ENCODE data around the gene ANO3.

ANO3 gene

DNA sequence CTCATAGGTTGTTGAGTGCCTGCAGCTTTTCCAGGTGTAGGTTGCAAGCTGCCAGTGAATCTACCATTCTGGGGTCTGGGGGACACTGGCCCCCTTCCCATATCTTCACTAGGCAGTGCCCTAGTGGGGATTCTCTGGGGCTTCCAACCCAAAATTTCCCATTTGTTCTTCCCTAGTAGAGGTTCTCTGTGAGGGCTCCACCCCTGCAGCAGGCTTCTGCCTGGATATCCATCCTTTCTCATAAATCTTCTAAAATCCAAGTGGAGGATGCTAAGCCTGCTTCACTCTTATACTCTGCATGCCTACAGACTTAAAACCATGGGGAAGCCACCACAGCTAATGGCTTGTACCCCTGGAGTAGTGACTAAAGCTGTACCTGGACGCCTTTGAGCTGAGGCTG is 33.4 kb downstream of the ANO3 start:
- DNase-seq = no peak

DNA sequence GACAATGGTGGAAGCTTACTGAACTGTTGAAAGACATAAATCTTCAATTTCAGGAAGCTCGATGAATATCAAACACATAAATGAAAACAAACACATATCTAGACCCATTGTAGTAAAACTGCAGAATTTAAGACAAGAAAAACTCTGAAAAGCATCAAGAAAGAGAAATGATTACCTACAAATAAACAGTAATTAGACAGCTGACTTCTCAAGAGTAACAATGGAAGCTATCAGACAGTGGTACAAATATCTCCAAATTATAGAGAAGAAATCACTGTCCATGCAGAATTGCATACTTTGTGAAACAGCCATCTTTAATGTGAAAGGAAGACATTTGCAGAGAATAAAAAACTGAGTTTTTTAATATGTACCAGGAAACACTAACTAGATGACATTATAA is 45.7 kb downstream of the ANO3 start:
- DNase-seq = no peak

DNA sequence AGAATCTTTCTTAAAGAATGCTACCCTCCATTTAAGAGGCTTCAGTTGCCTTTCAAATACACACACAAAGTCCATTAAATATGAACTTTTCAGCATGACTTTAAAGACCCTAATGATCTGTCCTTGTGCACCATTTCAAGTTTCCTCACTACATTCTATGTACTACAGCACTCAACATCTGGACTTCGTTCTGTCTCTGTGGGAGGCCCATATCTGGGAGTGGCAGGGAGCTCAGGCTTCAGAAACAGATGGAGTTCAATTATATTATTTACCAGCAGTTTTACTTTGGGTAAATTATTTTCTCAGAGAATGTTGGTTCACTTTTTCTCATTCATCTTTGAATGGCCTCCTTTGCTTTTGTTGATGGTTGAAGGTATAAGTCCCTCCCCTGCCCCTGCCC is 67.4 kb downstream of the ANO3 start:
- no peak for DNase-seq

DNA sequence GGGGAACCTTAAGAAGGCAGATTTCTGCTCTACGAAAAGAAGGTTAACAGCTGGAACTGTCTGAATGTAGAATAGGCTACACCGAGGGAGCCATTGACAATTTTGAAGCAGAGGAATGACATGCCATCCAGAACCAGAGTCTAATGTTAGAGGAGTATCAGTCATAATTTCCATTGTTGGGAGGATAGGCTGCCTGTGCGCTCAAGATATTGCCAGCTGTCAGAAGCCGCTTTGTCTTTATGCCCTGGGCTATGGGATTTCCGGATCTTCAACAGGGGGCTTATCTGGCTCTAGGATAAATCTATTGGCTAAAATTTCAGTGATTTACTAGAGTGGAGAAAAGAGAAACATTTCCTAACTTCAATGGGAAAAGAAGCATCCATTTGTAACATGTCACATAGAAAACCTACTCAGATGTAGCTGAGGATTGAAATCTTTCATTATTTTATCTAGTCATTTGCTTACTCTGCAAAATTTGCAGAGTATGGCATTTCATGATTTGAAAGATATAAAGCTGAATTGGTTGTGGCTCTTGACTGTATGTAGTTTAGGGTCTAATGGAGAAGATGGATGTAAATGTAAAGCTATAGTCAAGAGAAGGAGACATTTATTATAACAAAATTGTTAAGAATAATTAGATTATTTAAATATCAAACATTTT is 78.9 kb downstream of the ANO3 start:
- no peak for DNase-seq

DNA sequence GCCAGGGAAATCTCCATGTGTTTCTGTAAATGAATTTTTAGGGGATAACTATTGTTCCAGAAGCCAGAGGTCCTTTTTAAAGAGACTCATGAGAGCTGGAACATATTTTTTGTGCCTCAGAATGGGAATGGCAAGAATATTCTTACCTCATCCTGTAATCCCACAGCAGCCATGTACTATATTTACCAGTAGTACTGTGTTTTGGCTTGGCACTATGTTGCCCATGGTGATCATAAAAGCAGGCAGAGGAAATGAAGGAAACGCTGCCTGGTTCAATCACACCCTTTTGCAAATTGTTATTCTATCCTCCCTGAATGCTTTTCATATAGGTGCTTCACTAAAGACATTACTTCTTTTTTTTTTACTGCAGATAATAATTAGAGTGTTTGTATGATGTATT is 81.0 kb downstream of the ANO3 start:
- no peak for DNase-seq

DNA sequence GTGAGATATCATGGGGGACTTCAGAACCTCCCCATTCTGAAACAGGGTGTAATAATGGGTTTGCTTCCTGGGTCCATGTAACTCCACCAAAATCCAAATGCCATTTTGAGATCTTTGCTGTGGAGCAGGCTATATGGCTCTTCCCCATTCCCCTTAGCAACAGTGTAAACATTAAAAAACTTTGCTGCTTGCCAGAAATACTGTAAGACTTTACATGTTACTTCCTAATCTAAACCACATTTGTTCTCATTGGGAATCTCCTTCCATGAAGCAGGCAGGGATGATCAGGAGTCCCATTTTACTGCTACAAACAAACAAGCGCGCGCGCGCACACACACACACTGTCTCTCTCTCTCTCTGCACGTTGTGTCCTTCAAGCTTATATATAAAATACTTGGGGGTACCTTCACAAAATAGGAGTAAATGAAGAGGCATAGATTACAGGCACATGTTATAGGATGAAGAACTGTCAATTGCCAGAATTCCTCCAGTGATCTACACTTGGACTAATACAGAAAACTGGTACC is 86.5 kb downstream of the ANO3 start:
- DNase-seq = no peak

DNA sequence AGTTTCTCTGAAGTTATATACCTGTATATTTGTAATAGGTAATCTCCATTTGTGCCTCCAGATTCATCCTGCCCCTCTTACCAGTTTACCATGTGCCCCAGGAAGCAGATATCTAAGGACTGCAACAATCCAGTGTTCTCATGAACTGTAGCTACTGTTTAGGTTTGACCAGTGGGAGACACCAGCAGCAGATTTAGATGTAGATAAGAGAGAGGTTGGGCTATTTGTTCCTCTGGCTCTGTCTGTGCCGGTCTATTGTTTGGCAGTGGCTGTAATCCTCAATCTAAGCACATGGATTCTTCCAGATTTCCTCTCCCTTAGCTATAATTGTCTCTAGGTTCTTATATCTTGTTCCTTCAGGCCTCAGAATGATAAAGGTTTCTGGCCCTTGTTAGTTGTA is 88.4 kb downstream of the ANO3 start:
- no peak for DNase-seq

DNA sequence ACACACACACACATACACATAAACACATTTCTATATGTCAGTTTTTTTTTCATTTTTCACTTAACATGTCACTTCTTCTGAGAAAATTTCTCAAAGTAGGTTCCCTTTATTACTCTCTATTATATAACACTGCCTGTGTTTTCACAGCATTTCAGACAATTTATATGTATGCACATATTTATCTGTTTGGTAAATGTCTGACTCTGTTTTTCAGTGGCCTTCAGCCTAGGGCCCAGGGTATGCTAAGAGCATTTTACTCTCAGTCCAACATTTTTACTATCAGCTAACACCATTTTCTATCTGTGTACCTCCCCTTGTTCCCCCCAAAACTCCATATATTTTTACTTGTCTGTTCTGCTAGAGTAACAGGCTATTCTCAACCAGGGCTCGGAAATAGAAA is 92.3 kb downstream of the ANO3 start:
- no peak for DNase-seq

DNA sequence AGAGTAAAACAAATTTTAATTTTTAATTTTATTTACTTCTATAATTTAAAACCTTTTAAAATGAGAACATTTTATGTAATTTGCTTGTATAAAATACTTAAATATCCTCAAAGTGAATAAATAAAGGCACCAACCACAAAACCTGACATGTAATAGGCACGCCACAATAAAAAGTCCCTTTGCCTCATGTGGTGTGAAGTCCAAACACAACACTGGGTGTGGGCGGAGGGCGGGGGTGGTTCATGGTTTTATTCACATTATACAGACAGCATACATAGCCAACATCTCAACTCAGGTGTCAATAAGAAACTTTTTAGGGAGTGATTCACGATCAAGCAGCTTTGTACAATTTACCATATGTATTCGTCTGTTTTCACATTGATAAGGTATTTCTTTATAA is 107.9 kb downstream of the ANO3 start:
- no peak for DNase-seq

DNA sequence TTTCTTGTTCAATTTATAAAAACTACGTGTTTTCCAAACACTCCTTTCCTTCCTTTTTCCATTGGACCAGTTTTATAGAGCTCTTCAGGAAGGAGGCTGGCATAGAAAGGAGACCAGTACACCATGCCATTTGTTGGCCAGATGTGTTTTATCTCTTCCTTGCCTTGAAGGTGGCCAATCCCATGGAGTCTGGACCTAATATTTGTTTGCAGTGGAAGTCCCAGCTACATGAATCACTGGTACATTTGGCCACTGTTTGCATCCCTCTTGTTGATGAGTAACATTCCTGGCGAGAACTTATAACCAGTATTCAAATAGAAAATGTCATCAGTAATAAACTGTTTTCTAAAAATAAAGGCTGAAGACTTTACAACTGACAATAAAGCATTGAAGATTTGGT is 110.2 kb downstream of the ANO3 start:
- no peak for DNase-seq

DNA sequence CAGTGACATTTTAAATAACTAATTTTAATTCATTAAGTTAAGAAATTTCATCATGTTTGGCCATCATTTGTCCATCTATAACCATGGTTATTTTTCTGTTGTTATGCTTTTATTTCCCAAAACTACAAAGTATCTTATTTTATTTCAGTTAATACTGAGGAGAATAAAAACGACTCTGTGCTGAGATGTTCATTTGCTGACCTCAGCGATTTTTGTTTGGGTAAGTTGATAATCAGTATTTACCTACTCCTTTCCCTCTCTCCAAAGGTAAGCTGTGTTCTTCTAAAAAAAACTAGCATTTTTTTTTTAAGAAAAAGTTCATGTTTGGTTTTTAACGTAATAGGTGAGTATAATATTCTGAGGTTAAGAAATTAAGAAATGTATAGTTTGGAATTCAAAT is 111.7 kb downstream of the ANO3 start:
- DNase-seq = no peak

DNA sequence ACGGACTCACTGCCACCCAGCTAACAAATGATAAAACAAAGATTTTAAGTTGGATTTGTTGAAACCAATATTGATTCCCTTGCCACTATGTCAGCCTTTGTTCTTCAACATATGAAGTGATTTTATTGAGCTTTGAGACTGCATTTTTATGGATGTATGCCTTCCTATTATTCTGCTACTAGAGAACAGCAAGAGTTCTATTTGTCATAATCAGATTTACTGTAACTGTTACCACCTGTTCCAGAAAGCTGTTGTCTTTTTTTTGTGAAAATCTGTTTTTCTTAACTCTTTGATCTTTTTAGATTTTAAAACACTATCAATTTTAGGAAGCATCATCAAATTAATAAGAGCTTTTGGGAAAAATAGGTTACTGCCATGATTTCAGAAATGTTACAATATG is 125.7 kb downstream of the ANO3 start:
- DNase-seq = no peak

DNA sequence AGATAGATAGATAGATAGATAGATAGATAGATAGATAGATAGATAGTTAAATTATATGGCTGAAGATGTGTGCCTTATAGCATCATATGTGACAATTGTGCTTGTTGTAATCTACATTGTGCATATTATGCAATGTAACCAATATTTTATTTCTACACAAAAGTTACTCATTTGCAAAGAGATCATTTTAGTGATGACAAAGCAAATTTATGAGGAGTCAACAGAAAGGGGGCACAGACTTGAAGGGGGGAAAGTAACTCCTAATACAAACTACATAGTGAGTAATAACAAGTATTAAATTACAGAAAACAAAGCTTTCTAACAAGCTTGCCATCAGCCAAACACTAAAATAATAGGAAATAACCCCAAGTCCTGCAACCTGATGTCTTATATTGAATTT is 133.3 kb downstream of the ANO3 start:
- DNase-seq = no peak

DNA sequence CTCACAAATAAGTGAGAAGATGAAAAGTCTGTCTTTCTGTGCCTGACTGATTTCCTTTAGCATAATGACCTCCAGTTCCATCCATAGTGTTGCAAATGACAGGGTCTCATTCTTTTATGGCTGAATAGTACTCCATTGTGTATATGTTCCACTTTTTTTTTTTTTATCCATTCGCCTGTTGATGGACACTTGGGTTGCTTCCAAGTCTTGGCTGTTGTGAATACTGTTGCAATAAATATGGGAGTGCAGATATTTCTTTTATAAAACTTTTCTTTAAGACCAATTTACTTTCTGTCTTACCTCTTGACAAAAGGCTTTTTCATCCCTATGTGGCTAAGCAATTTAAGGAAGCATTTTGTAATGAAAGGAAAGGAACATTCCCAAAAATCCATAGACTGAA is 135.6 kb downstream of the ANO3 start:
- DNase-seq = no peak

DNA sequence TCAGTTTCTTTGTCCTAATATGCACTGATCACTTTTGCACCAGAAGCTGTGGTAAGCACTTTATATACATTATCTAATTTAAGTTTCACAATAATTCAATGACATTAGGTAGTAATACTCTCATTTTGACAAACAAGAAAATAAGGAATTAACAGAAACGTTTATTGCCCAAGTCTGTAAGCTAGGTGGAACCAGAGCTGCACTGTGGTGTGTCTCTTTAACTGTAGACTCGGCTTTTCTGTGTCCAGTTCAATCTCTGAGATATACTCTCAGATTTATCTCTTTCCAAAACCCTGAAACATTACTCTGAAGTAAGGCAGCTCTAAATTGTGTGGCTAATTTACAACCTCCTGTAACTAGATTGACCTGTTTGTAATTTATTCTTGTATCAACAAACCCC is 139.1 kb downstream of the ANO3 start:
- no peak for DNase-seq

DNA sequence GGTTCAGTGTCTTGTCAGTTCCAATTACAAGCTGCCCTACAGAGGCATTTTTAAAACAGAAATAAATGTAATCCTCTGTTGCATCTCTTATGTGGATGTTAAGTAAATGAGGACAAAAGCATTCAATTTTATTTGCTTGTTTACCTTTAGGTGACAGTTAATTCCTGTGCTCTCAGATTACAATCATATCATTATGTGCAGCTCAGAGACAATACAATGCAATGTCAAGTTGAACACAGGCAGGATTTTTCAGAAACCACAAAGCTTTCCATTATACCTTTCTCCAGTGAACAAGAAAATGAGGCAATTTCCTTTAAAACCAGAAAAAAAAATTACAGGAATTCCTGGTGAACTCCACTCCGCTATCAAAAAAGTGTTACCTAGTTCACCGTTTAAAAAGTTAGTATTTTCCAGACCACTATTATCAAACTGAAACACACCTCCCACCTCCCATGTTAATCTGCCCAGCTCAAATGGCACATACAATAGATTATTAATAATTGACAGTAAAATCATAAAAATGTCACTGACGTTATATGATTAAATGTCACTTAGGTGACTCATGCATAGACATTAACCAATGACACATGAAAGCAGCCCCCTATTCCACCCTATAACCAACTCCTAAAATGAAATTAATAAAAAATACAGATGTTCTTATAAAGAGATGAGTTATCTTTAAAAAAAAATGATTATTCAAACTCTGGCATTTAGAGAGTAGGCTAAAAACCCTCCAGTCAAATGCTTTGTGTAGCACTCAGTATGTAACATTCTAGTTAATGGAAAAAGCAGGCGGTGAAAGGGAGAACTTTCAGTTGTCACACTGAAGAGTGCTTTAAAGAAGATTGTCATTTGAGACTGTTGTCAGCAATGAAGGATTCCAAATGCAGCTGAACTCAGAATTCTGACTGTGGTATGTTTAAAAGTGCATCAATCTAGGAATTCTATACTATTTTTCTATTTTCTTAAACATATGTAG is 141.6 kb downstream of the ANO3 start:
- no peak for DNase-seq

DNA sequence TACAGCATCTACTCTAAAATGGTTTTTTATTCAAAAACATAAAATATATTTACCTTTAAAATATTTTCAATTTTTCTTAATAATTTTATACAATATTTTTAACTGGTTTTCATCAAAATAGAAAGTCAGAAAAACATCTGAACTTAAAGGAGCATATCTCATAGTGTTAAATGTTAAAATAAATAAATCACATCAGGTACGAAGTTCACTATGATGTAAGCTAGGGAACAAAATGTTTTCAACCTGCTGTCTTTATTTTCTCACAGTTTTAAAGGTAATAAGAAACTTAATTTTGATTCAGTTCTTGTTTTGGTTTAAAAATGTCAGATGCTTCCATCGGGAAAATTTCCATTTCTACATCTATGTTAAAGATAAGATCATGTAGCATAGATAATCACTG is 142.5 kb downstream of the ANO3 start:
- no peak for DNase-seq

DNA sequence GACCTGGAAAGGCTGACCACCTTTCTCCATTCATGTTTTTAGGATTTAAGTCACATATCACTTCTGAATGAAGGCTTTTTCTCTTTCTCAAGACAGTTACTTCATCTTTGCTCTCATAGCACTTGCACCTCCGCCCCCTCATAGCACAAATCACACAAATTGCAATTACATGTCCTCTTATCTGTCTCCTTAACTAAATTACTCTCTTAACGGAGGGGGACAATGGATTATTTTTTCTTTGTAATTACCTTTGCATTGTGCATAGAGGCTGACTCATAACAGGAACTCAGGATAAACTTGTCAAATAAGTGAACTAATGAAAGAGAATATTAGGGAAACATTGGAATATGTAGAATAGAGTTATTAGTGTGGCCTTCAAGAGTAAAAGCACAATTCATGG is 145.5 kb downstream of the ANO3 start:
- DNase-seq = no peak

DNA sequence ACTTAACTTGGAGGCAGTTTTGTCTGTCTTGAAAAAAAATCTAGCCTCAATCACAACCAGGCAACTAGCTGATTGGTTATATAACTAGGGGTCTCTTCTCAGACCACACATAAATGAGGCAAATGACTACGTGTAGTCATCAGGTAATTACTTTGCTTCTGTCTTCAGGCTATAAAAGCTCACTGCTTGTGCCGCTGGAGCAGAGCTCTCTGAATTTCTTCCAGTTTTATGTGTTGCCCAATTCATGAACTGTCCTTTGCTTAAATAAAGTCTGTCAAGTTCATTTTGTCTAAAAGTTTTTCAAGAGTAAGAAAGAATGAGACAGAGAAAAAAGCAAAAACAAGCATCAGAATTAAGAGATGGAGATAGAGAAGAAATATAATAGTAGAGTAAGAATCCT is 146.8 kb downstream of the ANO3 start:
- no peak for DNase-seq

DNA sequence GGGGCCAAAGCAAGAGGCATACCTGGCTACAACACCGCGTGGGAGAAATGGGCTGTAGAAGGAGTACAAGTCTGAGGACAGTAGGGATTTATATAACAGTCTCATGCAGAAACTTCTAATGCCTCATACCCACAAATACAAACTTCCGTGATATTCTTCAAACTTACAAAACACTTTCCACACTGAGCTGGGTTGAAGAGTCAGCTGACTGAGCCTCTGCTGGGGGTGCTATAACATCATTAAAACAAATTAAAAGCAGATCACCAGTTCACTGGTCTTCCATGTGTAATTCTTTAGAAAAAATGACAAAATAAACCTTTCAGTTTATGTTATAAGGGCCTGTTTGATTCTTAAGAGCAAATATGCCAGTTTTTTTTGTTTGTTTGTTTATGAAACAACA is 148.1 kb downstream of the ANO3 start:
- DNase-seq = no peak

DNA sequence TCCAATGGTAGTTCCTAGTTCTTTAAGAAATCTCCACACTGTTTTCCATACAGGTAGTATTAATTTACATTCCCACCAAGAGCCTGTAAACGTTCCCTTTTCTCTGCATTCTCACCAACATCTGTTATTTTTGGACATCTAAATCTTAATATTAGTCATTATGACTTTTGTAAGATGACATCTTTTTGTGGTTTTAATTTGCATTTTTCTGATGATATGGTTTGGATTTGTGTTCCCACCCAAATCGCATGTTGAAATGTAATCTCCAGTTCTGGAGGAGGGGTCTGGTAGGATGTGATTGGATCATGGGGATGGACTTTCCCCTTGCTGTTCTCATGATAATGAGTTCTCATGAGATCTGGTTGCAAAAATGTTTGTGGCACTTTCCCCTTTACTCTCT is 151.2 kb downstream of the ANO3 start:
- no peak for DNase-seq

DNA sequence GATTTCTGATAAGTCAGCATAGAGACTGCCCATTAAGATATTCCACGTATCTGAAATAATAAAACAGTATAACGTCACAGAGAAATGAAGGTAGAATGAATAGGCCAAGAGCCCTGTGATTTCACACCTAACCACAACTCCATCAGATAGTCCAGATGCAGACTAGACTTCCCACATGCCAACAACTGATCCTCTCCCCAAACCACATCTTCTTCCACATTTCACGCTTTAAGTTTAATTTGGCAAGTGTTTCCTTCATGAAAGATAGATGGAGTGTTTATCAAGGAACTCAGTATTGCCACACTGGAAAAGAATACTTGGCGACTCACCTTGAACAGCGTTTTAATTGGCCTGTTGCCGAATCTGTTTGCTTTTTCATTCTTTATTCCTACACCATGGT is 158.6 kb downstream of the ANO3 start:
- no peak for DNase-seq

DNA sequence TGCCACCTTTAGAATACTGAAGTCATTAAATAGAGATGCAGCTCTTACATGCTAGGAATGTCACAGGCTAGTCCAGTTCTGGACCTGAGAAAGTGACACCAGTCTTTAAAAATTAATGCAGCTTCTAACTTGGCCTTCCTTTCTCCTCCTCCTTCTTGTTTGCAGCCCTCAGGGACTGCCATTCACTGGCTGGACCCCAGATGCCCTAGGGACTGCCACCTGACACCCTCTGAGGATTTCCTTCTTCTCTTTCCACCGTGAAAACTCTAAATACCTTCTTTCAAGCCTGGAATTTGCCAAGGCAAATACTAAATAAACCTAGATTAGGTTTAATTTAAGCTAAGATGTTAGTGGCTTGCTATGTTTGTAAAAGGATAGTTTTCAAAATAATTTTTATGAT is 161.7 kb downstream of the ANO3 start:
- DNase-seq = no peak

DNA sequence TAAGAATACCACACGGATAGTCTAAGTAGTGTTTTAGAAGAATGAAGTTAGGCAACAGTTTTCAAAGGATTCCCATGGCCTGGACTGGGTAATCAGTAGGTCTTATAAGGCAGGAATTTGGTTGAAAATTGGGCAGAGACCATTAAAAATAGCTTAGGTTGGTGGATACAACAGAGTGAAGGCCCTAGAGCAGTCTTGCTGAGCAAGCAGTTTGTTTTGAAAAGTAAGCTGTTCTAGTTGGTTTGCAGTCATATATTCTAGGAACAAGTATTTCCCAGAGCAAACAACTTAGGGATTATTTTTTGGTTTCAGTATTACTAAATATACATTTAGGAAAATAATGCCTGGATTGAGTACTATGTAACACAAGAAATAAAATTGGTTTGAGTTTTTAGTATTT is 175.3 kb downstream of the ANO3 start:
- no peak for DNase-seq
